Sigmoid colon (tissue), 4 donors: ENCODE results near the gene ING5.

Source experiments
- POLR2A ChIP-seq, 2 donors: fragments of 450-650 bp; IDR thresholded peaks; one replicate each; pipeline ENCODE4 v1.6.1; 2016; ENCODE audit warnings: antibody characterized with exemption in 2 of 2, mild to moderate bottlenecking in 2 of 2, moderate library complexity in 2 of 2
- POLR2AphosphoS5 ChIP-seq, 4 donors: sonication (generic); formaldehyde crosslinking; IDR thresholded peaks; one replicate each; pipeline ENCODE4 v1.6.1; 2017; ENCODE audit warnings: antibody characterized with exemption in 4 of 4
- TF ChIP-seq, protein P1 (sequence below), 4 experiments: fragments of 450-650 bp in 3 of 4; fragments of 200-600 bp in 1 of 4; IDR thresholded peaks; one replicate each; pipeline ENCODE4 v1.5.1; 2016 to 2019; ENCODE audit warnings: antibody characterized with exemption in 4 of 4, mild to moderate bottlenecking in 3 of 4, moderate library complexity in 2 of 4

DNA sequence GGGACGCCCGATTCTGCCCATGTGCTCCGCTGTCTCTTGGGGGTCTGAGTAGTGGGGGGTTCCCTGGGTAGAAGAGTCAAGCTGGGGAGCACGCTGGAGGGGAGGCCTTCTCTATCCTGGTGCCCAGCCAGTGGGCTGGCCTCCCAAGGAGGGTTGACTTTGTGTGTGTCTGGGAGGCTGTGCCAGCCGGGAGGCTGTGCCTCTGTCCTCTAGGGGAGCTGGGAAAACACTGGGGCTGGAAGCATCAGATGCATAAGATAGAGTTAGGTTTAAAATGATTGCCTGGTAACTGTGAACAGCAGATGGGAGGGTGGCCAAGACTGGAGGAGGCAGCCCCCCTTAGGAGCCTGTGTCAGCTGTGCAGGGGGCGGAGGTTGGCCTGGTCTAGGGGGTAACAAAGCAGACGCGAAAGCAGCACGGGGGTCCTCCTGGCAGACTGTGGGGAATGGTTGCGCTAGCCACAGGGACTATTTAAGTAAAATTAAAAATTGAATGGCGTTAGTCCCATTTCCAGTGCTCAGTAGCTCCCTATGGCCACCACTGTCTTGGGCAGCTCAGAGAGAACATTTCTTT lies 1.3 kb downstream of the ING5 start:
- TF ChIP-seq POLR2AphosphoS5 (IDR thresholded peaks at IDR 0.05) = no peak
- TF ChIP-seq, protein P1, sequence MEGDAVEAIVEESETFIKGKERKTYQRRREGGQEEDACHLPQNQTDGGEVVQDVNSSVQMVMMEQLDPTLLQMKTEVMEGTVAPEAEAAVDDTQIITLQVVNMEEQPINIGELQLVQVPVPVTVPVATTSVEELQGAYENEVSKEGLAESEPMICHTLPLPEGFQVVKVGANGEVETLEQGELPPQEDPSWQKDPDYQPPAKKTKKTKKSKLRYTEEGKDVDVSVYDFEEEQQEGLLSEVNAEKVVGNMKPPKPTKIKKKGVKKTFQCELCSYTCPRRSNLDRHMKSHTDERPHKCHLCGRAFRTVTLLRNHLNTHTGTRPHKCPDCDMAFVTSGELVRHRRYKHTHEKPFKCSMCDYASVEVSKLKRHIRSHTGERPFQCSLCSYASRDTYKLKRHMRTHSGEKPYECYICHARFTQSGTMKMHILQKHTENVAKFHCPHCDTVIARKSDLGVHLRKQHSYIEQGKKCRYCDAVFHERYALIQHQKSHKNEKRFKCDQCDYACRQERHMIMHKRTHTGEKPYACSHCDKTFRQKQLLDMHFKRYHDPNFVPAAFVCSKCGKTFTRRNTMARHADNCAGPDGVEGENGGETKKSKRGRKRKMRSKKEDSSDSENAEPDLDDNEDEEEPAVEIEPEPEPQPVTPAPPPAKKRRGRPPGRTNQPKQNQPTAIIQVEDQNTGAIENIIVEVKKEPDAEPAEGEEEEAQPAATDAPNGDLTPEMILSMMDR (IDR thresholded peaks at IDR 0.05) = no peak
- TF ChIP-seq POLR2A (IDR thresholded peaks at IDR 0.05) = no peak
